GM21447 (cell line): ENCODE results near the gene PIGBOS1.
A peak's percentile ranks its signal among the peaks of the same experiment; 100 is the strongest.
"Not testable (repeated sequence)": the region's sequence is repeated elsewhere in the genome, so short reads cannot be mapped to it uniquely, and the experiment has no call there.

Source experiments
- ATAC-seq: cut with Tn5 transposase; IDR thresholded peaks from one replicate; pipeline ENCODE4 v1.9.1; 2021; ENCODE audit not compliant: unreplicated experiment

PIGBOS1 gene

DNA sequence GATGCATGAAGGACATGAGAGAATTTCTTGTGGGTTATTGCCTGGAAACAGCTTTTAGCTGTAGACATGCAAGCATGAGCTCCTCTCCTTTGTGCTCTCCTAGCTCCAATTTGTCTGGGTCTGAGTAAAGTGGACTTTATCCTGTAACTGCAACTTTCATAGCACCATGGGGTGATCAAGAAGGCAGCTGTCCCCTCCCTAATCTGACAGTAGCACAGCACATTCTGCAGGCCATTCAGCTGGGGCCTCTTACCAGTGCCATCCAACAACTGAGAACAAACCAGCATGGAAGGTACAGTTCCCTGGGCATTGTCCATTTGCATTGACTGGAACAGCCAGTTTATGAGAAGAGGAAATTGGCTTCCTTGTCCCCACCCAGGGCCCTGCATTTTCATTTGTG is 21.6 kb downstream of the PIGBOS1 start:
- no peak for ATAC-seq

DNA sequence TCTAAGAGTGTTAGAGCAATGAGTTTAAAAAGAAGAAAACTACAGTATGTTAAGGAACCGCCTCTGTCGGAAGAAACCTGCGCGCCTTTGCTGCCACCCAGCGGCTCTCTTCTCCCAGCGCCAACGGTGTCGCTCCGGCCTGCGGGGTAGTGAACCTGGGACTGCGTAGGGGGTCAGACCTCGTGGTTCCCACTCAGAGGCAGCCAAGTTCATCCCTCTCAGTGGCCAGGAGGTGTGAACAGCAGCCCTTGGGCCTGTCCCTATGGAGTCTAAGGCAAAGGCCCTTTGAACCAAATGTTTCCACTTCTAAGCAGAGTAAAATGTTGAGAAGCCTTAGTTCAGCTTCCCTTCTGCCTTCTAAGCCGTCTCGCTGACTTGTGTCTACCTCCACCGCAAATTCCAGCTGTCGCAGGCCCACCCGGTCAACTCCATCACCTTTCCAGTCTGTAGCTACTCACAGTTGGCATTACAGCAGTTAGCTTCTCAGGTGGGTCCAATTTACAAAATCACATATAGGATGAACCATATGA is 28.3 kb downstream of the PIGBOS1 start:
- peak; percentile 73 for ATAC-seq

DNA sequence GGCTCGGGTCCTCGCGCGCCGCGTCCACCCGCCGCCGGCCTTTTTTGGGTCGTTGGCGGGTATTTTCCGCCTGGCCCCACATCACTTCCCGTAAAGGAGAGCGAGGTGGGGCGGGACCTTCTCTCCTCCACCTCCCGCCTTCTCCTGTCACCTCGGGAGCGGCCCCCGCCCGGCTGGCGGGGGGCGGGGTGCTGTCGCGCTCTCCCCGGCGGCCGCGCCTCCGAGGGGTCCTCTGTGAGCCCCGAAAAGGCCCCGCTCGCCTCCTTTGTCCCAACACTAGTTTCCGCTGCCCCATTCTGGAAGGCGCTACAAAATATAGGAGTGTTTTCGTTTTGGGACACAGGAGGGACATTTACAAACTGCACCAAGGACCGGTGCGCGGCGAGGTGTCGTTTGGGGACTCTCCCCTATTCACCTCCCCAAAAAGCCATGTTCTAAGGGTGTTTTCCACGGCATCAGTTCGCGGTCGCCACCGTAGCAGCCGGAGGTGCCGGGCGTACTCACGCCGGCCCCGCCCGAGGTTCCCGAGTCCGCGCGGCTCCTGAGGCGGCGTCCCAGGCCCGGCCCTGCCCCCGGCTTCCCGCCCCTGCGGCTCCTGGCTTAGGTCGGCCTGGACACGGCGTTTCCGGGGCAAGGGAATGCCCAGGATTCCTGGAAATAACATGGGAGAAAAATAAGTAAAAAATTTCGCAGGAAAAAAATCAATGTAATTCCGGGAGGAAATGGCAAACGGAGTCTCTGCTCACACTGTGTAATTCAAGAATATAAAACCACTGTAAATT is 29.0 kb downstream of the PIGBOS1 start, which contains the start of gene RAB27A:
TSS of gene RAB27A (minus strand) at position 68 of the 782 bp plus-strand sequence. CDS start 54,879 bp downstream, outside the sequence.
- ATAC-seq, result peak; percentile 64

DNA sequence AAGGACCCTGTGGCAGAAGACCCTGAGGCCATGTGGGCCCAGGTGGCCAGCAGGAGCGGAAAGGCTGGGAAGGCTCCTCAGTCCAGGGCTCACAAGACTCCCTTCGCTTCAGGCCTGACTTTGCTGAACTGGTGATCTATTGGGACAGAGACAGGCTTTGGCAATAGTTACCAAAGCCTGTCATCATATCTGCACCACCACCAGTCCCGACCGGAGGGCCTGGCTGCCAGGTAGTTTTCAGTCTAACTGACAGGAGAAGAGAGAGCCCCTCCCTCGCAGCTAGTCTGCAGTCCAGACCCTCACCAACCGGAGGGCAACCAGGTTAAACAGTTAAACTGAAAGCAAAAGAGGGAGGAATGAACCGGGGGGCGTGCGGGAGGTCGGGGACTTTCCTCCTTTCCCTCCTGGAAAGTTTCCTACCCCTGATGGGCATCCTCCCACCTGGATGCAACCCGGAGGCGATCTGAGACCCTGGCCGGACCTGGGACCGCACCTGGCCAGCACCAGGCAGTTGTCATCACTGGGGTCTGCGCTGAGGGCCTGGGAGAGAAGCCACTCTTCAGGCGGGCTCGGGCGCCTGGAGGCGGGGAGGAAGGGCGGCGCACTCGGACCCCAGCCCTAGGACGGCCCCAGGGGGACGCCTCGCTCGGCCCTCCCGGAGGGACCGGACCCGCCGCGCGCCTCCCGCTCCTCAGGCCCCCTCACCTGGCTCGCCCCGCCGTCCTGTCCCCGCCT is 29.7 kb downstream of the PIGBOS1 start:
- peak; percentile 30 for ATAC-seq

DNA sequence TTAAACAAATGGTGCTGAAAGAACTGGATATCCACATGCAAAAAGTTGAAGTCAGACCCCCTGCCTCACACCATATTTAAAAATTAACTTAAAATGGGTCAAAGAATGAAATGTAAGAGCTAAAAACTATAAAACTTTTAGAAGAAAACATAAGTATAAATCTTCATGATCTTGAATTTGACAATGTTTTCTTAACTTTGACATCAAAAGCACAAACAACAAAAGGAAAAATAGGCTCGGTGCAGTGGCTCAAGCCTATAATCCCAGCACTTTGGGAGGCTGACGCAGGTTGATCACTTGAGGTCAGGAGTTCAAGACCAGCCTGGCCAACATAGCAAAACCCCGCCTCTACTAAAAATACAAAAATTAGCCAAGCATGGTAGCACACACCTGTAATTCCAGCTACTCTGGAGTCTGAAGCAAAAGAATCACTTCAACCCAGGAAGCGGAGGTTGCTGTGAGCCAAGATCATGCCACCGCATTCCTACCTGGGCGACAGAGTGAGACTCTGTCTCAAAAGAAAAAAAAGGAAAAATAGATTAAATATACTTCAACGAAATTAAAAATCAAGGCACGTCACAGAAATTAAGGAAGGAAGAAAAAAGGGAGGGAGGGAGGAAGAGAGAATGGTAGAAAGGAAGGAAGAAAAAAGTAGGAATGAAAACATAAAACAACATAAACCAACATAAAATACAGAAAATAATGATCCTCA is 30.8 kb downstream of the PIGBOS1 start:
- no peak for ATAC-seq

DNA sequence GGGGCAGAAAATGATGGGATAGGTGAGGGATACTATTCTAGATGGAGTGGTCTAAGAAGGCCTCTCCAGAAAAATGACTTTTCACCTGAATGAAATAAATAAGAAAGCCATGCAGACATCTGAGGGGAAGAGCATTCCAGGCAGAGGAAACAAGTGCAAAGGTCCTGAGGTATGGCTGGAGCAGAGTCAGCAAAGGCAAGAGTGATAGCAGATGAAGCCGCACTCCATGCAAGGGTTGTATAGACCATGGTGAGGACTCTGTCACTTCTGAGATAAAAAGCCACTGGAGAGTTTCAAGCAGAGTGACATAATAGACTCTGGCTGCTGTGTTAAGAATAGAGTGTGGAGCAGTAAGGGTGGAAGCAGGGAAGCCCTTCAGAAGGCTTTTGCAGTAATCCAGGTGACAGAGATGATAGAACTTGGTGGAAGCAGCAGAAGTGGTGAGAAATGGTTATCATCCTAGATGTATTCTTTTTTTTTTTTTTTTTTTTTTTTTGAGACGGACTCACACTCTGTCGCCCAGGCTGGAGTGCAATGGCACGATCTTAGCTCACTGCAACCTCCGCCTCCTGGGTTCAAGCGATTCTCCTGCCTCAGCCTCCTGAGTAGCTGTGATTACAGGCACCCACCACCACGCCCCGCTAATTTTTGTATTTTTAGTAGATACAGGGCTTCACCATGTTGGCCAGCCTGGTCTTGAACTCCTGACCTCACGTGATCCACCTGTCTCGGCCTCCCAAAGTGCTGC is 32.3 kb downstream of the PIGBOS1 start:
- not testable (repeated sequence) for ATAC-seq

DNA sequence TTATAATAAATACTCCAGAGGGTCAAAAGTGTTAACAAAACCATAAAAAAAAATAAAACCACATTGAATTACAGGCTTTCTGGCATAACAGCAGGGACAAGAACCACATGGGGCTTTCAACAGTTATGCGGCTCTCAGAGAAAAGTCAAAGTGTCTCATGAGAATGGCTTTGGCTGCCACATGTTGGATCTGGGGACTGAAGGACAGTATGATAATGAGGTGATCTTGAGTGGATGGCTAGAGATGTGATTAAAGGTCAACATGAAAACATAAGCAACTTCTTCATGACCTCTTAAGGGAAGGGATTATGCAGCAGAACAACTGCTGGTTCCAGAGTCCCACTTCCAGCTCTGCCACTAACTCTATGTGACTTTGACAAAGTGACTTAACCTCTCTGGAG is 34.5 kb downstream of the PIGBOS1 start:
- ATAC-seq, result no peak

DNA sequence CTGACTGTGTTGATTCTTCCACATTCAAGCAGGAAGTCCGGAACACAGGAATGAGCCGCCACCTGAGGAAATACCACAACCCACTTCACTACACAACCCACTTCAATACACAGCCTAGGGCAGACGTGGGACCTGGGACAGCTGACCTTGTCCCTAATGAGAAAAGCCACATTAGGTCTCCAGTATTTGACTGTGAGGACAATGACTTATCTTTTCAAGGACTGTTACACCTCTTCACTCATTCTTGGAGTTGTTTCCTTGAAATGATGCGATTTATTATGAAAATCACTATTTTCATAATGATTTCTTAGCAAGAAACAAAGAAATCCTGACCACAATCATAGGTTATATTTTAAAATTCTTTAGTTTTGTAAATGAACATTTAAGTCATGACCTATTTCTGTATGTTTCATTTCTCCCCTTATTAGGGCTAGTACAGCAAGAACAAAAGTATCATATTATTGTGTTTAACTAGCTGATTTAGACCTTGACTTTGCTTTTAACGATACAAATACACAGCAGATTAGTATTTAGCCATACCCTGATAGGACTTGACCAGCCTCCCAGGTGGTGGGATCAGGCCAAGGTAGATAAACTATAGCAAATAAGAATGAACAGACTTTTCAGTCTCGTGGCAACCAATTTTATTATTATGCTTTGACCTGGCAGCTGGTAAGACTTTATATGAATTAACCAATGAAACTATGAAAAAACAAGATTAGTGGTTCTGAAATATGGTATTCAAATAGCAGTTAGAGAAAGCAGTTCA is 35.4 kb downstream of the PIGBOS1 start:
- no peak for ATAC-seq

DNA sequence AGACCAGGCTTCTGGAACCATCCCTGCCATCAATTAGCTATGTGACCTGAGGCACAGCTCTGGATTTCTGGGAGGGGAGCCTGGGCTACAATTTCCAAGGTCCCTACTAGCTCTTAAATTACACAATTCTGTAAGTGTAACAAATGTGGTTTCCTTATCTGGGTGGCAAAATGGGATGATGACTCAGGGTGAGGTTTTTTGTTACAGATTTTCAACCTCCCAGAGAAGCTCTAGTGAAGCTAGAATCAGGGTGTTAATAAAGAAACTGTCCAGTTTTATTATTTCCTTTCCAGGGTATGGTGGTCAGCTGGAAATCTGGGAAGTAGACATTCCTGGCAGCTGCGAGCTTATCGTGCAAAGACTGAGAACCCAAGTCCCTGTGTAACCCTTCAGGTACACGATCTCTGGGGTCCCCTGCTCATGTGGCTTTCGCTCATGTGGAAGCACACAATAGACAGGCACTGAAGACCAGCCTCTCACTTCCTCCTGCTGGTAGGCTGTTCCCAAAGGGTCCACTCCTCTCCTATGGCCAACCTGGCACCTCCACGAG is 36.6 kb downstream of the PIGBOS1 start:
- no peak for ATAC-seq

DNA sequence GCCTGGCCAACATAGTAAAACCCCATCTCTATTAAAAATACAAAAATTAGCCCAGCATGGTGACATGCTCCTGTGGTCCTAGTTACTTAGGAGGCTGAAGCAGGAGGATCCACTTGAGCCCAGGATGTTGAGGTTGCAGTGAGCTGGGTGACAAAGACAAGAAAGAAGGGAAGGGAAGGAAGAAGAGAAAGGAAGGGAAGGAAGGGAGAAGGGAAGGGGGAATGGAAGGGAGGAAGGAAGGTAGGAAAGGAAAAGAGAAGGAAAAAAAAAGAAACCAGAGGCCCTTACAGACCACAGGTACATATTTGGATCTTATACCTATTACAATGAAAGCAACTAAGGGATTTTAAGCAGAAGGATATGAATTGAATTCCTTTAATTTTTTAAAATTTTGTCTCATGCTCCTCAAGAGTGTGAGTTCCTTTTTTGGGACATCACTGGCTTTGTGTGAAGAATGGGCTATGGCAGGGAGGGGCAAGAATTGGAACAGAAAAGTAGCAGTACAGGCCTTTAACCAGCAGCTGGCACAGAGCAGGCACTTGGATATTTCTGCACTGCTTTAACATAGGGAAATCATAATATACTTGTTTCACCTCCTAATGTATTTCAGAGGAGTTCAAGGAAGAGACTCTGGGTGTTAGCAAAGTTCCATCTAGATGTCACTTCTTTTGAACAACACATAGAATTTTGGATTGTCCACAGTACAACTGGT is 37.2 kb downstream of the PIGBOS1 start:
- no peak for ATAC-seq

DNA sequence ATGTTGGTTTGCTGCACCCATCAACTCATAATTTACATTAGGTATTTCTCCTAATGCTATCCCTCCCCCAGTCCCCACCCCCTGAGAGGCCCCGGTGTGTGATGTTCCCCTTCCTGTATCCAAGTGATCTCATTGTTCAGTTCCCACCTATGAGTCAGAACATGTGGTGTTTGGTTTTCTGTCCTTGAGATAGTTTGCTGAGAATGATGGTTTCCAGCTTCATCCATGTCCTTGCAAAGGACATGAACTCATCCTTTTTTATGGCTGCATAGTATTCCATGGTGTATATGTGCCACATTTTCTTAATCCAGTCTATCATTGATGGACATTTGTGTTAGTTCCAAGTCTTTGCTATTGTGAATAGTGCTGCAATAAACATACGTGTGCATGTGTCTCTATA is 38.3 kb downstream of the PIGBOS1 start:
- not testable (repeated sequence) for ATAC-seq

DNA sequence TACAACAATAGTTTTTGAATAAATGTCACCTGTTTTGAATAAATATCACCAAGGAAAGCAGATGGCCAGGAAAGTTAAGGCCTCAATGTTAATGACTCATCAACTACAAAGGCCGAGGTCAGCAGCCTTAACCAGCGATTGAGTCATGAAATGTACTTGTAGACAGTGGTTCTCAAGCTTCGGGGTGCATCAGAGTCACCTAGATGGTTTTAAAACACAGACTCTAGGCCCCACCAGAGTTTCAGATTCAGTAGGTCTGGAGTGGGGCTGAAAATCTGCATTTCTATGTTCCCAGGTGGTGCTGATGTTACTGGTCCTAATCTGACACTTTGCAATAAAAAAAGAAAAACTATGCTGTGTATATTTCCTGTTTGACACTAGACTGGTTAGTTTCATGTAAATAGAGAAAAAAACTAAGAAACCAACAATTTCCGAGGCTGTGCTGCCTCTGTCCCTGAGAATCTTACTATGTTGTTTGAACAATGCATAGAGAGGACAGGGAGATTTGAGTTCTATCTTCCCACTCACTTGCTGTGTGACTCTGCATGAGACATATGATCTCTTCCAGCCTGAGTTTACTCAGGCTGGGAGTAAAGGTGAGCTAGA is 39.1 kb downstream of the PIGBOS1 start:
- peak; percentile 75 for ATAC-seq

DNA sequence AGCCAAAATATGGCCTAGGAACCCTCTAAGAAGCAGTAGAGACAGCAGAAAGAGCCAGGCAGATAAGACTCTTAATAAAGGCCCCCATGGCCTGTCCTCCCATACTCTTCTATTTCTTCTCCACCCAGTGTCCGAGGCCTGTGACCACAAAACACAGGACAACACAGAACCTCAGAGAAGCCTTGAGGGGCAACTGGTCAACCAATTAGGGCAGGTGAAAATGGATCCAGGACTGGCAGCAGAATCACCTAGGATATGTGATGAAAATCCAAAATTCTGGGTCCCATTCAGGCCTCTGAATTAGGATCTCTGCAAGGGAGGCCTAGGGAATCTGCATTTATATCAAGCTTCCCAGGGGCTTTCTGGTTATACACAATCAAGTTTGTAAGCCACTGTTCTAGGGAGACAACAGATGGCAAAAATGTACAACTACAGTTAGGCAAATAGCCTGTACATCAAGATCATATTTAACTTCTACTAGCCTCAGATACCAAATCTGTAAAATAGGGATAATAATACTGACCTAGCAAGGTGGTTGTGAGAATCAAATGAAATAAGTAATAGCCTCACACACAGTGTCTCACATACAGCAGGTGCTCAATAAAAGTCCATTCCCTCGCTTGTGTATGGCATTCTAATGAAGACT is 39.7 kb downstream of the PIGBOS1 start:
- ATAC-seq, result no peak

DNA sequence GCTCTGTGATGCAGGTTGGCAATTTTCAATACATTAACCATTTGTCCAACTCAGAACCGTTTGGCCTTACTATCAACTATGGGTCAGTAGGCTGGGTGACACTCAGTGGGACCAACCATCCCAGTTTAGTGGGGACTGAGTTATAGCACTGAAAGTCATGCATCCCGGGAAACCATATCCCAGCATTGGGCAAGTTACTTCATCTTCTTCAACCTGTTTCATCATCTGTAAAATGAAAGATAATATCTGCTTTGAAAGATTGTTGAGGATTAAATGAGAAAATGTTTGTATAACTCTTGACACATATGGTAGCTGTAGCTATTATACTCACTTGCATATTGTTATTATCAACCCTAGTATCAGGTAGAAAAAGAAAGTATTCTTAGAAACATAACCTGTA is 41.2 kb downstream of the PIGBOS1 start:
- no peak for ATAC-seq

DNA sequence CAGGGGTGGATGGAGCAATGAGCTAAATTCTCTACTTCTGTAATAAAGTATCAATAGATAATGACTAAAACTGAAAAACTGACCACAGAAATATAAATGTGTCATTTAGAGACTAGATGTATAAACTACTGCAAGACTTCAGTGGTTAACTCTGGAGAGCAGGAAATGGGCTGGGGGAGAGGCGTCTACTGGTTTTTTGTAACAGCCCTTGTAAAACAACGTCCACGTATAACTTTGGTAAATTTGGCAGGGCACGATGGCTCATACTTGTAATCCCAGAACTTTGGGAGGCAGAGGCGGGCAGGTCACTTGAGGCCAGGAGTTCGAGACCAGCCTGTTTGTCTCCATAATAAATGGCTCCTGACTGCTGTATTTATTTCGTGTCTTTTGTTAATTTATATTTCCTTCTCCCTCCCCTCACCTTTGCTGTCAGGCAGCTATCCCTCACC is 41.8 kb downstream of the PIGBOS1 start:
- peak; percentile 49 for ATAC-seq

DNA sequence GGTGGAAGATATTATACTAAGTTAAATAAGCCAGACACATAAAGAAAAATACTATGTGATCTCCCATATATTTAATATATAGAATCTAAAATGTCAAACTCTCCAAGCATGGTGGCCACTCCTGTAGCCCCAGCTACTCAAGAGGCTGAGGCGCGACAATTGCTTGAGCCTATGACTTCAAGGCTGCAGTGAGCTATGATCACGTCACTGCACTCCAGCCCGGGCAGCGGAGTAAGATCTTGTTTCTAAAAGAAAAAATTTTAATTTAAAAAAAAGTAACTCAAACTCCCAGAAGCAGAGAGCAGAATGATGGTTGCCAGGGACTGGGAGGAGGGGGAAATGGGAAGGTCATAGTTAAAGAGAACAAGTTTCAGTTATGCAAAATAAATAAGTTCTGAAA is 42.6 kb downstream of the PIGBOS1 start:
- ATAC-seq, result no peak

DNA sequence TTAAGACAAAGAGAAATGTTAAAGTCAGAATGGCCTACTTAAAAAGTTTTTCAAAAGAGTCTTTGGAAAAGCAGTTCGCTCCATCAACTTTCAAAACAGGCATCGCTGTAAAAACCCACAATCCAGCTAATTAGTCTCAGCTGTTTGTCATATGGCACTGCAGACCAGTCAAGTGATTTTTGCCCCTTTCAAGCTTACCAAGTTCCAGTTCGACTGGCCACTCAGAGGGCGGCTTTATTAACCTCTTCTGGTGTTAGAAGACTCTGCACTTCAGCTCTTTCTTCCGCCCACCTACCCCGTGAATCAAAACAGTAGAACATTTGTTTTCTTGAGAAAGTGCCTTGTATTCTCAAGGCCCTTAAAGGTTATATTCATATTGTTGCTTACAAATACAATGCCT is 48.6 kb downstream of the PIGBOS1 start:
- ATAC-seq, result no peak

DNA sequence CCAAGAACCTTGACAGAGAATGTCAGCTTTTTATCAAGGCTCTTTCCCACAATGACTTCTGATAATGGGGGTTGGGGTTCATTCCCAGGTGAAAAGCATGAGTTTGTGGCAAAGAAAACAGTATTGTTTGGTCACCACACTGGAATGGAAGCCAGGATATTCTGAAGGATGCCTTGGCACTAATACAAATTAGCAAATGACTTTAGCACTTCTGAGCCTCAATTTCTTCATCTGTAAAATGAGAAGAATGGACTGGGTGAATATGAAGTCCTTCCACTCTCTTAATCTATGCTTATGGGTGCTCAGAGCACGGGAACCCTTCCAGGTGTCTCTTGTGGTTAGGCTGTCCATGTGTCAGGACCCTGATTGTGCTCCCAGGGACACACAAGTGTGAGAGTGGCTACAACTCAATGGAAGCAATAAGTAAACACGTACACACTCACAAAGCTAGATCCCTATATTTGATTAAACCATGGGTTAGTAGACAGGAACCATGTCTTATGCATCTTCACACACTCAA is 50.7 kb downstream of the PIGBOS1 start:
- ATAC-seq, result no peak
